Colon (tissue), 2 donors: ENCODE measurements around the gene CAB39L.

ENCODE experiments used
- FAIRE-seq: peaks from 2 replicates; lab custom pipeline; 2012; peaks lifted over from hg19 to GRCh38; lab: Jason Lieb, UNC
- donor health status: control.
- donor health status: control.

Gene CAB39L

GRCh38 chr13:49279112-49279511 lies 164.8 kb downstream of the CAB39L start:
- no peak for FAIRE-seq

GRCh38 chr13:49278211-49278610 lies 165.7 kb downstream of the CAB39L start:
- no peak for FAIRE-seq

- FAIRE-seq = no peak
Measured at GRCh38 chr13:49272296-49272695, 171.6 kb downstream of the CAB39L start.

GRCh38 chr13:49271264-49271663 lies 172.6 kb downstream of the CAB39L start:
- FAIRE-seq = no peak

GRCh38 chr13:49265822-49266221 lies 178.0 kb downstream of the CAB39L start:
- no peak for FAIRE-seq

GRCh38 chr13:49262634-49263033 lies 181.2 kb downstream of the CAB39L start:
- FAIRE-seq = no peak

- FAIRE-seq = no peak
Measured at GRCh38 chr13:49259586-49259985, 184.3 kb downstream of the CAB39L start.
